WTC11 (cell line): ENCODE results near the gene KRTAP9-2.

Experiments
- ATF1 ChIP-seq: sonication (generic); formaldehyde crosslinking; IDR thresholded peaks from 2 replicates; pipeline ENCODE4 v1.8.1; 2023; ENCODE audit warnings: mild to moderate bottlenecking, moderate library complexity, missing genetic modification reagents
- ATF2 ChIP-seq: sonication (generic); formaldehyde crosslinking; IDR thresholded peaks from 2 replicates; pipeline ENCODE4 v1.8.1; 2022; ENCODE audit warnings: low read depth, missing genetic modification reagents, borderline replicate concordance
- CTCF ChIP-seq: fragments of 200-600 bp; IDR thresholded peaks from 2 replicates; pipeline ENCODE4 v1.8.0; 2022; ENCODE audit warnings: antibody characterized with exemption
- FOXJ3 ChIP-seq: sonication (generic); formaldehyde crosslinking; IDR thresholded peaks from 2 replicates; pipeline ENCODE4 v1.9.0; 2021; ENCODE audit warnings: missing genetic modification reagents, mild to moderate bottlenecking, borderline replicate concordance
- IRF1 ChIP-seq: sonication (generic); formaldehyde crosslinking; IDR thresholded peaks from 2 replicates; pipeline ENCODE4 v1.8.0; 2023; ENCODE audit warnings: missing genetic modification reagents
- MAX ChIP-seq: sonication (generic); formaldehyde crosslinking; IDR thresholded peaks from 2 replicates; pipeline ENCODE4 v1.8.0; 2022; ENCODE audit warnings: mild to moderate bottlenecking, missing genetic modification reagents
- MYBL2 ChIP-seq: sonication (generic); formaldehyde crosslinking; IDR thresholded peaks from 2 replicates; pipeline ENCODE4 v1.8.1; 2023; ENCODE audit warnings: mild to moderate bottlenecking, moderate library complexity, missing genetic modification reagents
- RELA ChIP-seq: sonication (generic); formaldehyde crosslinking; IDR thresholded peaks from 2 replicates; pipeline ENCODE4 v1.8.1; 2022; ENCODE audit warnings: missing genetic modification reagents, mild to moderate bottlenecking, borderline replicate concordance
- SP1 ChIP-seq: sonication (generic); formaldehyde crosslinking; conservative IDR thresholded peaks from 2 replicates; pipeline ENCODE4 v1.8.1; 2022; ENCODE audit warnings: missing genetic modification reagents
- USF1 ChIP-seq: sonication (generic); formaldehyde crosslinking; IDR thresholded peaks from 2 replicates; pipeline ENCODE4 v1.8.0; 2022; ENCODE audit warnings: mild to moderate bottlenecking, missing genetic modification reagents
- ZNF121 ChIP-seq: sonication (generic); formaldehyde crosslinking; IDR thresholded peaks from 2 replicates; pipeline ENCODE4 v1.8.0; 2023; ENCODE audit warnings: missing genetic modification reagents

GRCh38 chr17:41177727-41178271 lies 48.6 kb upstream of the KRTAP9-2 start, which contains the start of gene KRTAP4-2:
- no peak for TF ChIP-seq SP1 (CRISPR knock-in tag)
- no peak for TF ChIP-seq ATF1 (CRISPR knock-in tag)
- no peak for TF ChIP-seq FOXJ3 (CRISPR knock-in tag)
- TF ChIP-seq MYBL2: no peak
- TF ChIP-seq CTCF: no peak
- TF ChIP-seq ATF2 (CRISPR knock-in tag): no peak
- TF ChIP-seq MAX (CRISPR knock-in tag): no peak
- TF ChIP-seq USF1 (CRISPR knock-in tag): no peak
- no peak for TF ChIP-seq RELA (CRISPR knock-in tag)
- TF ChIP-seq IRF1 (CRISPR knock-in tag): no peak
- no peak for TF ChIP-seq ZNF121 (CRISPR knock-in tag)
